ENCODE measurements around the gene MRGPRF.

MRGPRF gene

DNA sequence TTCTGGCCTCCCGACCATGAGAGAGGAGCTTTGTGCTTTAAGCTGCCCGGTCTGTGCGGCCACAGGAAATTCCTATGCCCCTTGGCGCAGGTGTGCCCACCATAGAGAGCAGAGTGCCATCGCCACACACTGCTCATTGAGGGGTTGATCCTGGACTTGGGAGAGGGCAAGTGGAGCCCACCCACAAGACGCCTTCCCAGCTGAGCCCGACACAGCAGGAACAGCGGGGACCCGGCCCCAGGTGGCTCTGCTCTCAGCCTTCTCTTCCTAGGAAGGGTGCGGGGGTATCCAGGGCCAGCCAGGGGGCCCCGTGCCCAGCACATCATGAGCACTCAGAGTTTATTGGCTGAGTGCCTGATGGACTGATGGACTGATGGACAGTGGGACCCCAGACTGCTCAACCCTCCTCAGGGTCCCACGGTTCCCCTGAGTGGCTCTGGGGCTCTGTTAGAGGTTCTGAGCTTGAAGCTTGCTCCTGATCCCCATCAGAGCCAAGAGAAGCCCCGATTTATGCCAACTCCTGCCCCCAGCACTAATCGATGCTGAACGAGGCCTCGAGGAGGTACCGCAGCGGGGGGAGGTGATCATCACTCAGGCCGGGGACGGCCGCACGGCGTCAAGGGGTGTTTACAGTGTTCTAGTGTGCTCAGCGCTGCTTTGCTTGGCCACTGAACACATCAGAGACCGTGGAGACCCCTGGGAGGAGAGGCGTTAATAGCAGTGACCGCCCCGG lies 18.7 kb downstream of the MRGPRF start:
- ChIA-PET CTCF (no interaction called here), POLR2A (no interaction called here)
- DNase-seq (ENCODE audit: low read depth, low spot score) = no peak
- TF ChIP-seq, protein P1, sequence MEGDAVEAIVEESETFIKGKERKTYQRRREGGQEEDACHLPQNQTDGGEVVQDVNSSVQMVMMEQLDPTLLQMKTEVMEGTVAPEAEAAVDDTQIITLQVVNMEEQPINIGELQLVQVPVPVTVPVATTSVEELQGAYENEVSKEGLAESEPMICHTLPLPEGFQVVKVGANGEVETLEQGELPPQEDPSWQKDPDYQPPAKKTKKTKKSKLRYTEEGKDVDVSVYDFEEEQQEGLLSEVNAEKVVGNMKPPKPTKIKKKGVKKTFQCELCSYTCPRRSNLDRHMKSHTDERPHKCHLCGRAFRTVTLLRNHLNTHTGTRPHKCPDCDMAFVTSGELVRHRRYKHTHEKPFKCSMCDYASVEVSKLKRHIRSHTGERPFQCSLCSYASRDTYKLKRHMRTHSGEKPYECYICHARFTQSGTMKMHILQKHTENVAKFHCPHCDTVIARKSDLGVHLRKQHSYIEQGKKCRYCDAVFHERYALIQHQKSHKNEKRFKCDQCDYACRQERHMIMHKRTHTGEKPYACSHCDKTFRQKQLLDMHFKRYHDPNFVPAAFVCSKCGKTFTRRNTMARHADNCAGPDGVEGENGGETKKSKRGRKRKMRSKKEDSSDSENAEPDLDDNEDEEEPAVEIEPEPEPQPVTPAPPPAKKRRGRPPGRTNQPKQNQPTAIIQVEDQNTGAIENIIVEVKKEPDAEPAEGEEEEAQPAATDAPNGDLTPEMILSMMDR (IDR thresholded peaks at IDR 0.05; ENCODE audit: insufficient read depth, low read length, missing control alignments) = no peak
- no peak overlapping the region for H3K4me3 ChIP-seq (ENCODE audit: low read depth, low read length)

DNA sequence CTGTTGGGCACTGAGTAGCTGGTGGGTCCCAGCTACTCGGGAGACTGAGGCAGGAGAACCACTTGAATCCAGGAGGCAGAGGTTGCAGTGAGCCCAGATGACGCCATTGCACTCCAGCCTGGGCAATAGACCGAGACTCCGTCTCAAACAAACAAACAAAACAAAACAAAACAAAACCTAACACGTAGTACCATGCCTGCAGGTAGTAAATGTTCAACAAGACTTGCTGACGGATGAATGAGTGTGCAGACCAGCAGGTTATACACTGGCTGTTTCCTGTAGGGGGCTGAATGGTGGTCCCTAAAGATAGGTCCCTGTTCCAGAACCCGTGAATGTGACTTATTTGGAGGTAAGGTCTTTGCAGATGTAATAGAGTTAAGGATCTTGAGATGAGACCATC lies 19.5 kb downstream of the MRGPRF start:
- ChIA-PET POLR2A (no interaction called here), CTCF (no interaction called here)
- no peak for DNase-seq (ENCODE audit: low read depth, low spot score)
- TF ChIP-seq, protein P1 (IDR thresholded peaks at IDR 0.05; ENCODE audit: insufficient read depth, low read length, missing control alignments) = no peak
- H3K4me3 ChIP-seq (ENCODE audit: low read depth, low read length) = no peak overlapping the region

DNA sequence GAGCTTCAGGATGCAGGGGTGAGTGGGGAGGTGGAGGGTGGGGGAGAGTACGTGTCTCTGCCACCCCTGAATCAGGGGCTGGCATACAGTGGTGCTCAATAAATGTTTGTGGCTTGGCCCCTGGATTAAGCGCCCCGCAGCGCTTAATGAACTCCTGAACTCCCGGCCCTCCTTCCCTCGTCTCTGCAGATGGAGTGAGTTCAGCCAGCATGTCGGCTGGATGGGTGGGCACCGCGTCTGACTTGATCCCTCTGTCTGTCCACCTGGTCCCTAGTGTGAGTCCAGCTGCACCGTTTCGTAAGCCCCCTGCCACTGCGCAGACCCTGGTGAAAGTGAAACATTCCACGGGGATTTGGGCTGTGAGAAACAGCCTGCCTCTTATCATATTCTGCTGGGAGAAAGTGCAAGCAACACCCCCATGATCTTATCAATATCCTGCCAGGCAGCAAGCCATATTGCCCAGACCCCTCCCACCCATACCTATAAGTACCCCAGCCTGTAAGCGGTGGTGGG lies 20.2 kb downstream of the MRGPRF start:
- TF ChIP-seq, protein P1 (IDR thresholded peaks at IDR 0.05; ENCODE audit: insufficient read depth, low read length, missing control alignments) = no peak
- ChIA-PET POLR2A (no interaction called here), CTCF (no interaction called here)
- no peak for DNase-seq (ENCODE audit: low read depth, low spot score)
- H3K4me3 ChIP-seq (ENCODE audit: low read depth, low read length) = no peak overlapping the region

DNA sequence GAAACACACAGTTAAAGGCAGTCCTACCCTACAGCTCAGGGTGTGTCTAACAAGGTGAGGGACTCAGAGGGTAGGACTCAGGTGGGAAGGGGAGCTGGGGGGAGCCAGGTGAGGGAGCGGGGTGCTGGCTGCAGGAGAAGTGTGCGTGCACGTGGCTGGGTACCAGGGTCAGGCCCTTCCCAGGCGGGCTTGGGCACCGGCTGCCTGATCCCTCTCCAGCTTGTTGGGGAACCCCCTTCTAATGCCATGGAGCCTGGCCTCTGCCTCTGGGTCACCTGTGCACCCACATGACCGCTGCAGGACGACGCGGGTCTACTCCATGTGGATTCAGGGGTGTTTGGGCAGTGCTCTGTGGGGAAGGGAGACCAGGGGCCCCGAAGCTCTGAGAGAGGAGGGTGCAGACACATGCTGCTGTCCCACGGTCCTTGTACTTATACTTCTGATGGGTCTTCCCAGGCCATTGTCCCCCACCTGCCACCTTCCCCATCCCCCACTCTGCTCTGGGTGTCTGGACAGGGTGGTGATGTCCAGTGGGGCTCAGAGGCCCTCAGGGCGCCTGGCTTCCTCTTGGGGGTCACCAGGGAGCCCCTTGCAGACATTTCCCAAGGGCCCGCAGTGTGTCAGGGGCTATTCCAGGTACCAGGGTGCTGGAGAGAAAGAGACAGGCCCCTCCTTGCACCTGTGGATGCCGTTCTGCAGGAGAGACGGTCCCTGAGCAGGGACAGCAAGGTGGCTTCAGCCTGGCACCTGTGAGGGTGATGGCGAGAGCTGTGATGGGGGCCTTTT lies 21.9 kb downstream of the MRGPRF start:
- H3K4me3 ChIP-seq (ENCODE audit: low read depth, low read length) = no peak overlapping the region
- ChIA-PET CTCF (interaction anchor here (1.5 kb wide), 1 partner anchor 12 kb away, joined by 4 read pairs; no protein-coding TSS in a partner anchor), POLR2A (no interaction called here)
- TF ChIP-seq, protein P1 (IDR thresholded peaks at IDR 0.05; ENCODE audit: insufficient read depth, low read length, missing control alignments) = no peak
- no peak for DNase-seq (ENCODE audit: low read depth, low spot score)

DNA sequence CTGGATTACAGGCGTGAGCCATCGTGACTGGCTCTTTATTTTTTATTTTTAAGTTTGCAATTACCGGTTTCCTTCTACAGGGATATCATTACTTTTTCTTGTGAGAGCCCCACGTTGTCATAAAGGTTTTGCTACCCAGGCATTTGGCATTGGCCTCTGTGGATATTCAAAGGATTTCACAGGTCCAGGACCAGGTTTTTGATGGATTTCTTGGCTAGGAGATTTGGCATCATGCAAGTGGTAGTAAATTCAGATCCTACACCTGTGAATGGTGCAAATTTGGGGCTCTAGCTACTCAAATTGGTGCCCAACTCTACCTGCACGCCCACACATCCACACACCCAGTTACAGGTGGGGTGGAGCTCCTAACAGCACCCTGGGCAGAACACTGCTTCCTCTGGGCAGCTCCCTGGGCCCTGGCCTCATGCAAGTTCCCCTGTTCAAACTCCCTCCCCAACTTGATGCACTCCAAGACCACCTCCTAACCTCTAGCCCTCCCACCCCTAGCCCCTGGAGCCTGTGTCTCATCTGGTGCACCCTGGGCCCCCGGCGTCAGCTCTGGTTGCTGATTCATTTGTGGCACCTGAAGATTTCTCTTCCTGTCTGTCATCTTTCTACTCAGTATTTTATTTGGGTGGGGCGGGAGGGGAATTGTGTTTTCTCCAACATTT lies 23.0 kb downstream of the MRGPRF start:
- ChIA-PET CTCF (interaction anchor here (1.5 kb wide), 1 partner anchor 11 kb away, joined by 4 read pairs; no protein-coding TSS in a partner anchor), POLR2A (no interaction called here)
- no peak overlapping the region for H3K4me3 ChIP-seq (ENCODE audit: low read depth, low read length)
- DNase-seq (ENCODE audit: low read depth, low spot score) = no peak
- TF ChIP-seq, protein P1 (IDR thresholded peaks at IDR 0.05; ENCODE audit: insufficient read depth, low read length, missing control alignments) = no peak

DNA sequence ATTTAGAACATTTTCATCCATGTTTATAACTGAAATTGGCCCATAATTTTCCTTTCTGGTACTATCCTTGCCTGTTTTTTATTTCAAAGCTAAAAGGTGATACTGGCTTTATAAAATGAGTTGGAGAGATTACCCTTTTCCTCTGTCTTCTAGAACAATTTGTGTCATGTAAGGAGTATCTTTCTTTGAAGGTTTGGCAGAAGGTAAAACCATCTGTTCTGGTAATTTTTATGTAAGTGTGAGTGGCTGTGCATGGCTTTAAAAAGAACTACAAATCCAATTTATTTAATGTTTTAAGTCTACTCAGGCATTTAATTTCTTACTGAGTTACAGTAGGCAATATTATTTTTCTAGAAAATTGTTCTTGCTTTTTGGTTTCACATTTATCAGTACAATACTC lies 24.6 kb downstream of the MRGPRF start:
- ChIA-PET CTCF (interaction anchor here (0.9 to 1.4 kb wide), 3 partner anchors 18 to 56 kb away, joined by 3 to 6 read pairs (median 5); no protein-coding TSS in a partner anchor), POLR2A (no interaction called here)
- H3K4me3 ChIP-seq (ENCODE audit: low read depth, low read length) = no peak overlapping the region
- no peak for DNase-seq (ENCODE audit: low read depth, low spot score)
- TF ChIP-seq, protein P1 (IDR thresholded peaks at IDR 0.05; ENCODE audit: insufficient read depth, low read length, missing control alignments) = no peak

All from AG04449 (cell line).